Neural cell (in vitro differentiated cells): Measurements from ENCODE around the gene BBOF1. TPM values are rescaled to one million over a fixed set of nuclear protein-coding genes. Genes with fewer than 3 reads are reported as not detected.
"Not testable (repeated sequence)": the region's sequence is repeated elsewhere in the genome, so short reads cannot be mapped to it uniquely, and the experiment has no call there.

ENCODE experiments used
- H2AFZ ChIP-seq: fragments of 200-600, 300-800 bp; sonication (generic), shearing (Covaris generic); 2 replicates; pipeline ENCODE4 v1.6.0; 2014; ENCODE audit warnings: low read depth, mild to moderate bottlenecking, antibody characterized with exemption, low read length, moderate library complexity
- H3F3A ChIP-seq: fragments of 200-600 bp; shearing (Covaris generic); 2 replicates; pipeline ENCODE4 v1.6.1; 2016; ENCODE audit warnings: mild to moderate bottlenecking, moderate library complexity, mixed read lengths, antibody characterized with exemption, low read length; ENCODE audit not compliant: insufficient read depth, poor library complexity, severe bottlenecking
- H3K27ac ChIP-seq: fragments of 200-600, 300-800 bp; sonication (generic), shearing (Covaris generic); 2 replicates; pipeline ENCODE4 v1.5.1; 2014; ENCODE audit warnings: mild to moderate bottlenecking, low read length, moderate library complexity
- H3K27me3 ChIP-seq: fragments of 300-800, 200-600 bp; sonication (generic), shearing (Covaris generic); 2 replicates; pipeline ENCODE4 v1.6.0; 2014; ENCODE audit warnings: mild to moderate bottlenecking, low read depth, low read length, moderate library complexity; ENCODE audit not compliant: insufficient read depth
- H3K36me3 ChIP-seq: fragments of 300-800, 200-600 bp; sonication (generic), shearing (Covaris generic); 2 replicates; pipeline ENCODE4 v1.5.1; 2014; ENCODE audit warnings: mild to moderate bottlenecking, antibody characterized with exemption, low read length, moderate library complexity; ENCODE audit not compliant: insufficient read depth
- H3K4me2 ChIP-seq: fragments of 300-800, 200-600 bp; sonication (generic), shearing (Covaris generic); 2 replicates; pipeline ENCODE4 v1.6.0; 2014; ENCODE audit warnings: mild to moderate bottlenecking, low read length
- H3K4me3 ChIP-seq: fragments of 300-800, 200-600 bp; sonication (generic), shearing (Covaris generic); 2 replicates; pipeline ENCODE4 v1.5.1; 2014; ENCODE audit warnings: mild to moderate bottlenecking, low read length, moderate library complexity
- H3K79me2 ChIP-seq: fragments of 200-600 bp; shearing (Covaris generic); replicated peaks from 2 replicates; pipeline ENCODE4 v1.6.0; 2014; ENCODE audit warnings: mild to moderate bottlenecking, low read length, moderate library complexity; ENCODE audit not compliant: insufficient read depth
- H3K9ac ChIP-seq: fragments of 300-800, 200-600 bp; sonication (generic), shearing (Covaris generic); 2 replicates; pipeline ENCODE4 v1.6.1; 2016; ENCODE audit warnings: mild to moderate bottlenecking, low read length, mixed read lengths
- H3K9me2 ChIP-seq: fragments of 200-600 bp; shearing (Covaris generic); 2 replicates; pipeline ENCODE4 v1.6.1; 2016; ENCODE audit warnings: mild to moderate bottlenecking, low read length, mixed read lengths; ENCODE audit not compliant: insufficient read depth
- H3K9me3 ChIP-seq: fragments of 200-600, 300-800 bp; sonication (generic), shearing (Covaris generic); 2 replicates; pipeline ENCODE4 v1.6.1; 2016; ENCODE audit warnings: mild to moderate bottlenecking, mixed run types, low read length, moderate library complexity, mixed read lengths
- H4K20me1 ChIP-seq: fragments of 200-600 bp; shearing (Covaris generic); 2 replicates; pipeline ENCODE4 v1.6.1; 2016; ENCODE audit warnings: mild to moderate bottlenecking, mixed run types; ENCODE audit not compliant: insufficient read depth
- CTCF ChIP-seq: fragments of 450-650 bp; IDR thresholded peaks from 2 replicates; pipeline ENCODE4 v1.5.1; 2014; ENCODE audit warnings: antibody characterized with exemption, mild to moderate bottlenecking, moderate library complexity; ENCODE audit not compliant: poor library complexity, severe bottlenecking
- EP300 ChIP-seq: fragments of 450-650 bp; conservative IDR thresholded peaks from 2 replicates; pipeline ENCODE4 v1.6.1; 2014; ENCODE audit warnings: antibody characterized with exemption, mild to moderate bottlenecking, moderate library complexity; ENCODE audit not compliant: poor library complexity, severe bottlenecking
- RAD21 ChIP-seq: fragments of 450-650 bp; conservative IDR thresholded peaks from 2 replicates; pipeline ENCODE4 v1.6.1; 2014; ENCODE audit warnings: antibody characterized with exemption, mild to moderate bottlenecking, moderate library complexity
- REST ChIP-seq: IDR thresholded peaks from 2 replicates; pipeline ENCODE4 v1.6.1; 2012; ENCODE audit warnings: borderline replicate concordance
- SMC3 ChIP-seq: fragments of 450-650 bp; conservative IDR thresholded peaks from 2 replicates; pipeline ENCODE4 v1.6.1; 2014; ENCODE audit warnings: antibody characterized with exemption, mild to moderate bottlenecking, moderate library complexity; ENCODE audit not compliant: poor library complexity
- TAF1 ChIP-seq: IDR thresholded peaks from 2 replicates; pipeline ENCODE4 v1.6.1; 2012; ENCODE audit warnings: low read depth
- polyA plus RNA-seq: library from polyadenylated mRNA; depleted of rRNA; stranded (reverse); fragments of >200 nt; gene quantifications from 2 replicates; pipeline ENCODE4 v1.2.3, GENCODE V29; 2014
- small RNA-seq, 3 experiments: library from RNA; depleted of rRNA; stranded (forward); fragments of <200 nt; gene quantifications; one replicate each; pipeline ENCODE3, GENCODE V24; 2012

The BBOF1 gene
- polyA plus RNA-seq, 1 donor from 2014 or later: 51.4 TPM

- Histone ChIP-seq H3K79me2 (no peaks in the 10 kb centered on the region), H3K9me2 (no peaks in the 10 kb centered on the region)
Measured at GRCh38 chr14:74109369-74109768, 90.2 kb downstream of the BBOF1 start.

GRCh38 chr14:74111395-74112216 lies 92.5 kb downstream of the BBOF1 start:
- H3K79me2 ChIP-seq, H3K4me2 ChIP-seq, H4K20me1 ChIP-seq, H3K9ac ChIP-seq, H3K36me3 ChIP-seq, H3K27ac ChIP-seq, H2AFZ ChIP-seq, H3K4me3 ChIP-seq, H3F3A ChIP-seq, H3K9me3 ChIP-seq, H3K27me3 ChIP-seq, H3K9me2 ChIP-seq: not testable (repeated sequence)
- TF ChIP-seq SMC3 (peak; percentile 84), RAD21 (peak; percentile 86), CTCF (peak; percentile 80)

More at GRCh38 chr14:74109369-74109768, 90.2 kb downstream of the BBOF1 start:
- TF ChIP-seq EP300 (no peak), REST (no peak), RAD21 (no peak), TAF1 (no peak)
- H3K9me3 ChIP-seq: no peaks in the 10 kb centered on the region
- H3F3A ChIP-seq: no peaks in the 10 kb centered on the region
- H3K27me3 ChIP-seq: no peaks in the 10 kb centered on the region
- no peak overlapping the region for H3K27ac ChIP-seq
- H3K4me2 ChIP-seq: no peak overlapping the region
- no peak overlapping the region for H2AFZ ChIP-seq
- no peaks in the 10 kb centered on the region for H3K36me3 ChIP-seq
- H4K20me1 ChIP-seq: no peaks in the 10 kb centered on the region
- no peak overlapping the region for H3K9ac ChIP-seq
- H3K4me3 ChIP-seq: no peak overlapping the region

Small RNAs within 50 kb of the gene (small RNA-seq; reads per million reads assigned to genes)
- 0 reads per million in 3 experiments for gene AC005480.2

Other genes with a start within 250 kb of the BBOF1 start
- gene PTGR2, start 167.5 kb upstream of the BBOF1 start, polyA plus RNA-seq: 7.2 and 8.4 TPM in 2 replicates
- gene ZNF410, start 132.5 kb upstream of the BBOF1 start, polyA plus RNA-seq: 63.5 and 73.7 TPM in 2 replicates
- gene FAM161B, start 69.3 kb upstream of the BBOF1 start, polyA plus RNA-seq: 12.2 and 14.2 TPM in 2 replicates
- 82.3 and 95.6 TPM in 2 replicates for gene COQ6, start 69.0 kb upstream of the BBOF1 start, polyA plus RNA-seq
- gene ENTPD5, start 61 bp upstream of the BBOF1 start, polyA plus RNA-seq: 3.7 and 5.7 TPM in 2 replicates
- 11.1 and 16.8 TPM in 2 replicates for gene ALDH6A1, start 65.1 kb downstream of the BBOF1 start, polyA plus RNA-seq
- gene LIN52, start 65.6 kb downstream of the BBOF1 start, polyA plus RNA-seq: 50.8 and 57.9 TPM in 2 replicates
- gene VSX2, start 220.1 kb downstream of the BBOF1 start, polyA plus RNA-seq: not detected in 2 replicates